GM21825 (cell line): Measurements from ENCODE around the gene HHATL.
"Not testable (repeated sequence)": the region's sequence is repeated elsewhere in the genome, so short reads cannot be mapped to it uniquely, and the experiment has no call there.

Experiments used
- ATAC-seq: cut with Tn5 transposase; IDR thresholded peaks from one replicate; pipeline ENCODE4 v1.9.1; 2021; ENCODE audit warnings: mild to moderate bottlenecking, moderate library complexity; ENCODE audit not compliant: unreplicated experiment

The HHATL gene

GRCh38 chr3:42734263-42734860 lies 31.8 kb upstream of the HHATL start:
- ATAC-seq: no peak

GRCh38 chr3:42733501-42734262 lies 31.1 kb upstream of the HHATL start:
- ATAC-seq: no peak

GRCh38 chr3:42732829-42733459 lies 30.3 kb upstream of the HHATL start:
- ATAC-seq: no peak

- no peak for ATAC-seq
These were observed 29.7 kb upstream of the HHATL start for GRCh38 chr3:42732196-42732828.

- no peak for ATAC-seq
These were observed 29.0 kb upstream of the HHATL start for GRCh38 chr3:42731476-42732195.

GRCh38 chr3:42730706-42731420 lies 28.3 kb upstream of the HHATL start:
- no peak for ATAC-seq

GRCh38 chr3:42730294-42730693 lies 27.7 kb upstream of the HHATL start:
- ATAC-seq: no peak

GRCh38 chr3:42729404-42730145 lies 27.0 kb upstream of the HHATL start:
- ATAC-seq: no peak

- no peak for ATAC-seq
These were observed 26.2 kb upstream of the HHATL start for GRCh38 chr3:42728668-42729364.

- no peak for ATAC-seq
These were observed 25.5 kb upstream of the HHATL start for GRCh38 chr3:42728056-42728455.

- no peak for ATAC-seq
These were observed 22.9 kb upstream of the HHATL start for GRCh38 chr3:42725454-42725853.

- no peak for ATAC-seq
These were observed 20.6 kb upstream of the HHATL start for GRCh38 chr3:42723219-42723618.

GRCh38 chr3:42722442-42722841 lies 19.8 kb upstream of the HHATL start:
- not testable (repeated sequence) for ATAC-seq

- ATAC-seq: no peak
These were observed 19.1 kb upstream of the HHATL start for GRCh38 chr3:42721690-42722089.

GRCh38 chr3:42720126-42720525 lies 17.5 kb upstream of the HHATL start:
- ATAC-seq: no peak

GRCh38 chr3:42719002-42719401 lies 16.4 kb upstream of the HHATL start:
- no peak for ATAC-seq

- ATAC-seq: no peak
These were observed 15.7 kb upstream of the HHATL start for GRCh38 chr3:42718338-42718737.

- no peak for ATAC-seq
These were observed 14.7 kb upstream of the HHATL start for GRCh38 chr3:42717306-42717705.

GRCh38 chr3:42714171-42714852 lies 11.7 kb upstream of the HHATL start:
- ATAC-seq: no peak
